HG02763 (cell line): Measurements from ENCODE around the gene CCN2.
"Not testable (repeated sequence)": the region's sequence is repeated elsewhere in the genome, so short reads cannot be mapped to it uniquely, and the experiment has no call there.

Source experiments
- ATAC-seq: cut with Tn5 transposase; IDR thresholded peaks from one replicate; pipeline ENCODE4 v1.9.1; 2021; ENCODE audit warnings: mild to moderate bottlenecking, moderate library complexity; ENCODE audit not compliant: unreplicated experiment

The CCN2 gene

DNA sequence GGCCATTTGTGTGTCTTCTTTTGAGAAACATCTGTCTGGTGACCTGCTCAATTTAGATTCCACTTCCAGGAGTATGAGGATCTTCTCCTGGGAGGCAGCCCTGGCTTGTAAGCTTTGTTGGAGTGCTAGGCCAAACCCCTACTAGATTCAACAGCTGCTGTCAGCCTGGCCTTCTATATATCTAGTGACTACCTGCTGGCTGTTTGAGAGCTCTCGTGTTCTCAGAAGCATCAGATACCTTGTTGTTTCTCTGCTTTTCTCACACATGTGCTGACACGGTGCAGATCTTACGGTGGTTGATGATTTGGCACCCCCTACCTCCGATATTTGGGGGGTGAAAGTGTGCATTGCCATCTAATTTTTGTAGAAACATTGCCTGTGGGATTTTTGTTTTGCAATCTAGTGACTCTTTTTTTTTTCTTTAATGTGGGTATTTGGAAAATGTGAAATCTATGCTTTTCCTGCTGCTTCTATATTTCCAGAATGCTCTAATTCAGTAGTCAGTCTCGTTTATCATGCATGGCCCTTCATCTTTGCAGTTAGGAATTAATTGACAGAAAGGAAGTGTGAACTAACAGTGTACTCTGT lies 4.7 kb downstream of the CCN2 start:
- no peak for ATAC-seq

DNA sequence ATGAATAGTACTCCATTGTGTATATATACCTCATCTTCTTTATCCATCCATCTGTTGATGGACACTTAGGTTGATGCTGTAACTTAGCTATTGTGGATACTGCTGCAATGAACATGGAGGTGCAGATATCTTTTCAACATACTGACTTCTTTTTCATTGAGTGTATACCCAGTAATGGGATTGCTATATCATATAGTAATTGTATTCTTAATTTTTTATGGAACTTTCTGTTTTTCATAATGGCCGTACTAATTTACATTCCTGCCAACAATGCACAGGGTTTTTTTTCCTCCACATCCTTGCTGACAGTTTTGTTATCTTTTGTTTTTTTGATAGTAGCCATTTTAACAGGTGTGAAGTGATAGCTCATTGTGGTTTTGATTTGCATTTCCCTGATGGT lies 5.2 kb downstream of the CCN2 start:
- ATAC-seq, result no peak

DNA sequence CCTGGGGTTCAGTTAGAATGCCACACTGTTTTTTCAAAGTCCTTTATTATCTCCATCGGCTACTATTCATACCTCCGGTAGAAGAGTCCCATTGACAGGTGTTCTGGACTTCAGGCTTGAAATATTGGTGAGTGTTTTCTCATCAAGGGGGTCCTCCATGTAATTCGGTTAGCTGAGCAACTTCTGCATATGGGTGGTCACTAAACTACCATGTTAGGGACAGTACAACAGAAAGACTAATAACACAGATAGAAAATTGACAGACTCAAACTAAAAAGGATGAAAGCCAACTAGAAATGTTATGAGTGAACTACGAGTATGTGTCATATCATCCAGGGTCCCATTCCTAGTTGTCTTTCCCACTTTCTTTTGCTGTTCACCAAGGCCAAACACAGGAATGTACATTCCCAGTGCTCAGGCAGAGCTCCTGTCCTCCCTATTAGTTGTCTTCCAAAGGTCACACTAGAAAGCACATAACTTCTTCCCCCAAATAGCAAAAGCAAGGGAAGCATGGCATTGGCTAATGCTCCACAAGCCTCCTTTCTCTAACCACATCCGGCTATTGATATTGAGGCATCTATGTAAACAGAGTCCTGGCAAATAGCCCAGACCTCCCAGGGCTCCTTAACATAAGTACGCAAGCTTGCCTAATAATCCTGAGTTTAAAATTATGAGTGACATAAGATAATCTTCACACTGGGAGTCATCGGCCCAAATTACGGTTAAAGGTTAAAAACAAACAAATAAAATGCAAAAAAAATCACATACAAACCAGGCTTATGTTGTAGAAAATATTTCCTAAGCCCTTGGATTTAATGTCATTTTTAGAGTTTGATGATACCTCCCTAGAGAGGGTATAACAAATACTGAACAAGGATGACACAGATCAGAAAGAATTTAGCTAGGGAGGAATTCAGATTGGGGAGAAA lies 13.2 kb downstream of the CCN2 start:
- no peak for ATAC-seq

DNA sequence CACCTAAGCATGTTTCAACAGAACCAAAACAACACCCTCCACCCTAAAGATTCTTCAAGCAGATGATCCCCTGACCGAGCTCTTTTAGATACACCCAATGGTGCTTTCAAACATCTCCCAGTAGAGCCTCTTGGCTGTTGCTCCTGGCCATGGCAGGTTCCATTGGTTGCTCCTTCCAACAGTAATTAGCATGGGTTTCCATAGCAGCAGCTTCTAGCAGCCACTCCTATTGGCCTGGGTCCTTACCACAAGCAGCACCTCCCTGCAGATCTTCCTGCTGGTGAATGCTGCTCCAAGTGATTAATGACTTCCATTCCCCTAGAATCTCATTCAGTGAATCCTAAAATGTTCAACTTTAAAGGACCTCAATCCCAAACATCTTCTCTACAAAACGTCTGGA lies 13.9 kb downstream of the CCN2 start:
- no peak for ATAC-seq

DNA sequence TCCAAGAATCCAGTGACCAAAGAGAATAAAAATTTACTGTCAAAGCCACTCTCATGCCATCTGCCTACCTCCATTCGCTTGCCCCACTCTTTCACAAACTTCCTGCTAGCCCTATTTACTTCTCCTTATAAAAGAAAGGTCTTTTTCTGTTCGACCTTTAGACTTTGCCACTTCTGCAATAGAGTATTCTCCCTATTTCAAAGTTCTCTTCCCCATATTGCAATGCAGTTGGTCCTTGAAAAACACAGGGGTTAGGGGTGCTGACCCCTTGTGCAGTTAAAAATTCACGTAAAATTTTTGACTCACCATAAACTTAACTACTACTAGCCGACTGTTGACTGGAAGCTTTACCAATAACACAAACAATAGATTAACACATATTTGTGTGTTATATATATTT lies 15.0 kb downstream of the CCN2 start:
- ATAC-seq, result no peak

DNA sequence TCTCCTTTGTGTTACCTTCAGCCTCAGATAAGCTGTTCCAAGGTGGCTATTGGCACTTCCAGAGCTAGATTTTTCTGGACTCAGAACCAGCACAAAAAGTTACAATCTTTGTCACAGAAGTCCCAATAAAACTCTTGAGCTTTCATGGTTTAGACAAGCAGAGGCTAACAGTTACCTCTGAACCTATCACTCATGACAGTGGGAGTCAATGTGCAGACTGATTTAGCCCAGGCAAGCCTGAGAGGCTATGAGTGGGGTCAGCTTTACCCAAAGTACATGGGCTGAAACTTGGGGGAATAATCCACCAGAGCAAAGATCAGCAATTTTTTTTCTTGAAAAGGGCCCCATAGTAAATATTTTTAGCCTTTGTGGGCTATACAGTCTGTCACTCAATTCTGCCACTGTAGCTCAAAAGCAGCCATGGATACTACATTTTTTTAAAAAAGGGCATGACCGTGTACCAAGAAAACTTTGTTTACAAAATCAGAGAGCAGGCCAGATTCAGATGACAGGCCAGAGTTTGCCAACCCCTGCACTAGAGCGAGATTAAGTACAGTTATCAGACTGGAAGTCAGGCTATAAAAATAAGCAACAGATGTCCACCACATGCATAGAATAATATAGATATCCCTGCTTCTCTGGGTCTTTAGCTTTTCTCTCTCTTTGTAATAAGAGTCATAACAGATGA lies 20.0 kb downstream of the CCN2 start:
- no peak for ATAC-seq

DNA sequence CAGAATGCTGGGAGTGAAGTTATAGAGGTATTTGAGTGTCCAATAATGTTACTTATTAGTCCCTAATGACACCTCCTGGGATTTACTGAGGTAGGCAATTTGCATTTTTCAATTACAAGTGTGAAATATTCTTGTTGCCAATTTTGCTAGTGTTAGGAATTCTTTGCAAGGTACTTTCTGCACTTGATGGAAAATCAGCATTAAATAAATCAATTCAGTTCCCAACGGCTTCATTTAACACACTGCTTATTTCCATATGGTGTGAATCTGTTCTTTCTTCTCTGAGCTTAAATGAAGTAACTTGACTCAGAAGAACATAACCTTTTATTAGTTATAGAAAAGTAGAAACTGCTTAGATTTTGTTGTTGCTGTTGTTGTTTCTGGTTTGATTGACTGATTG lies 21.2 kb downstream of the CCN2 start:
- no peak for ATAC-seq

DNA sequence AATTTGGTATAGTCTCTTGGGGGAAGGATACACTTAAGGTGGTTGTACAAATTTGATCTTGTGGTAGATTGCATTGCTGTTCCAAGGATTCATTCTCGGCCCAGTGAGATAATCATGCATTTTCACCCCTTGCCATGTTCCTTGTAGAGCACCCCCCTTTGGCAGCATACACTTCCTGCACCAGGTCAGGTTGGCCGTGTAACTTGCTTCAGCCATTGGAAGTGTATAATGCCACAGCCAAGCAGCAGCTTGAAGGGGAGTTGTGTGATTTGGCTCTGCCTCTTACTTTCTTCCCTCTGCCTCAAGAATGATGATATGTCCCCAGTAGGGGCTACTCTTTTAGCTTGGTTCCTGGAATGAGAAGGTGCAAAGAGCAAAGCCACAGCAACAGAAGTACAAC lies 21.9 kb downstream of the CCN2 start:
- ATAC-seq, result no peak

DNA sequence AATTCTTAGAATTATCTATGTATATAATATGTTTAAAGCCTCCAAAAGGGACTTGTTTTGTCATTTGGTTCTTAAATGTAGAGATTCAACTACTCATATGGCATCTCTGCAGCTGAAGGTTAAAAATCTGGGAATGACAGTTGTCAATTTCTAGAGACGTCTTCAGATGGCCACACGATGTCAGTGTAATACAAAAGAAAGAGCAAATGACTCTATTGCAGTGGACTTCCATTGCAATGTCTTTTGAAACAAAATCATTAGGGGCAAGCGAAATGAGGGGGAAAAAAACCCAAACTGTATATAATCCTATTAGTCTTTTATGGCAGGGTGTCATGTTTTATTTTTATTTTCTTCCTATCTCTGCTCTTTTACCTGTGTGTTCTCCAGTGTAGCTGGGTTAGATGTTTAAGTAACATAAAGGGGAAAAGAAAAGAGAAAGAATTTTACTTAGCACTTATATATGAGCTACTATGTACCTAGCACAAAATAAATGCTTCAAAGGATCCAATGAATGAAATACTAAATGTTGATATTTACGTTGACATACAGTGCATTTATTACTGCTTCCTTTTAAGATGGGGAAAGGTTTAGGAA lies 26.2 kb downstream of the CCN2 start:
- no peak for ATAC-seq

DNA sequence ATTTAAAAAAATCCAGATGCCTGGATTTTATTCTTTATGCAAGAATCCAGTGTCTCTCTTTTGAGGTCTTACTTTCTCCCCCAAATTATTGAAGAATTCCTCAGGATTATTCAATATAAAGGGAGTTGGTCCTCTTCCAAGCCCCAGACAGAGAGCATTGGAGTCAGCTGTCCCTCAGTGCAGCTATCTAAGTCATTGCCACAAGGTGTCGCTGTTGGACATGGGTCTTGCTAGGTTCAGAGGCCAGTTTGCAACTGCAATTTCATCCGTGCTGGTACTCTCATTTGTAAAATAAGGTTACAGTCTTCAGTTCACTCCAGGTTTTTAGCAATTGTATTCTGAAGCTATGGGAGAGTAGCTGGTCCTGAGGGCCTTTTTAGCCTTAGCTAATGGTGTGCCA lies 27.8 kb downstream of the CCN2 start:
- ATAC-seq, result no peak

DNA sequence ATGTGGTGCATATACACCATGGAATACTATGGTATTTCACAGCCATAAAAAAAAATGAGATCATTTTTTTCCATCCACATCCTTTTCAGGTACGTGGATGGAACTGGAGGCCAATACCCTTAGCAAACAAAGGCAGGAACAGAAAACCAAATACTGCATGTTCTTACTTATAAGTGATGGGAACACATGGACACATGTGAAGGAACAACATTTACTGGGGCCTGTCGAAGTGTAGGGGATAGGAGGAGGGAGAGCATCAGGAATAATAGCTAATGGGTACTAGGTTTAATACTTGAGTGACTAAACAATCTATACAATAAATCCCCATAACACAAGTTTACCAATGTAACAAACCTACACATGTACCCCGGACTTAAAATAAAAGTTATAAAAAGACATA lies 30.5 kb downstream of the CCN2 start:
- ATAC-seq, result no peak

DNA sequence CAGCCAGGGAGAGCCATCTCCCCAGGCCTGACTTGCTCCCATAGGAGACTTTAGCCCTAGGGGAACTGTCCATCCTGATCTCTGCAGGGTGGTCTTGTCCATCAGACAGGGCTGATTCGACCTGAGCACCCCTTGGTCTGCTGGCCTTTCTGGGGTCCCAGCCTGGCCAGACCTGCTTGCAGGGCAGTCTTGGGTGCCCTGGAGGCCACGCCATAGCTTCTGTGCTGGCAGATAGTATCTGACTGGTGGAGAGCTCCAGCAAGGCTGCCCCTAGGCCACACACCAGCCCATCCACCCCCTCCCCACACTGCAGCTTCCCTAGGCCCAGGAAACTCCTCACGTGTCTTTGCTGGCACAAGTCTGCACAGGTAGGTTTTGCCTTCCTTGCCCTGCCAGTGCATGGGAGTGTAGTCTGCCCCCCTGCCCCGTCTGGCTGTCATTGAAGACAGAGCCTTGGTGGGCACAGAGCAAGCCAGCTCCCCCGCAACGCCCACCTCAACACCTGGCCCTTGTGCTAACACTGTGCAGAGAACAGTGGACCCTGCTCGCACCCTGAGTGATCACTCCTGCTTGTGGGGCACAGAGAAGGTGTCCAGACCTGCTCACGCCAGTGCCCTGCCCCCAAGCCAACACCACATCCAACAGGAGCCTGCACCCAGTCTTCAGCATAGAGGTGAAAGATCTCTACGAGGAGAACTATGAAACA lies 32.4 kb downstream of the CCN2 start:
- no peak for ATAC-seq

DNA sequence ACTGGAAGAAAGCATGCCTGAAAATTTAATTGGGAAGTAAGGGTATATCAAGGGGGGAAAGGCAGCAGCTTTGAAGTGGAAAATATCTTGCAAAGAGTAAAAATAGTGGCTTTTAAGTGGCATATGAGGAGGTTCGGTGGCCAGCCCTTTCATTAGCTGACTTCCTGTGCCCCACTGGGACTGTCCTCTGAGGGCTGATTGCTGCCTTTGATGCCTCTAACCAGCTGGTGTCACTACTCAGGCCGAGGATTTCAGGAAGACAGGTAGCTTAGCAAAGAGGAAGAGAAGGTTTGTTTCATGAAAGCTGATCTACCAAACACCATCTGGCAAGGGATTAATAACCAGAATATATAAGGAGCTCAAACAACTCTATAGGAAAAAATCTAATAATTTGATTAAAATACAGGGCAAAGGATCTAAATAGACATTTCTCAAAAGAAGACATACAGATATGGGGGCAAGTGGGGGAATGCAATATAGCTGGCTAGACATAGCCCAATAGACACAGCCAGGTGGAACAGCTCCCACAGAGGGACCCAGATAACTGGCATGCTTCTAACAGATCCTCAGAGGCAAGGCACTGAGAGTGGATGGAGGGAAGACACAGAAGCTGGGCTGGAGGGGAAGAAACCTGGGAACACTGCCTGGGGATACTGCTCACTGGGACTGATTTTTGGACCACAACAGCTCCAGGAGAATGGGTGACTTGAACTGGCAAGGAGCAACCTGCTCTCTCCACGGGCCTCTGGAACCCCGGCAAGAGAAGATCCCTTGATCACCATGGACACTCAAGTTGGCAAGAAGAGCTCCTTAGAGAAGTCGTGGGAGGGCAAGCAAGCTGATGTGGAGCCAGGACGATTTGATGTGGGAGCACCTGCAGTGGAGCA lies 33.2 kb downstream of the CCN2 start:
- ATAC-seq, result no peak

DNA sequence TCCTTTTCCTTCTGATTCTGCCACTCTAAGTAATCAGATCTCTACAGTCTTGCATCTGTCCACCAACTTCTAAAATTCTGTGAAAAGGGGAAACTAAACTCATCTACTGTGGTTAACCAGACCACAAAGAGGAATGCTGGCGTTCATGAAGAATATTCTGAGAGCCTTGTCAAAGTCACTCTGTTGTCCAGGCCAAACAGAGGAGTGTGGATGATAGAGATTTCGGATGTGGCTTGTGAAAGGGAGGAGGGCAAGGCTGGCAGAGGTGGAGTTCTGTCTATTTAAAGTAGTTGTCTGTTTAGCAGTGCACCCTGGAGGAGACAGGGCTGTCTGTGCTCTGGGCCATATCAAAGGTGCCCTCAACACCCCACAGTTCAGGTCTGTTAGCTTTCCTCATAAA lies 33.9 kb downstream of the CCN2 start:
- no peak for ATAC-seq

DNA sequence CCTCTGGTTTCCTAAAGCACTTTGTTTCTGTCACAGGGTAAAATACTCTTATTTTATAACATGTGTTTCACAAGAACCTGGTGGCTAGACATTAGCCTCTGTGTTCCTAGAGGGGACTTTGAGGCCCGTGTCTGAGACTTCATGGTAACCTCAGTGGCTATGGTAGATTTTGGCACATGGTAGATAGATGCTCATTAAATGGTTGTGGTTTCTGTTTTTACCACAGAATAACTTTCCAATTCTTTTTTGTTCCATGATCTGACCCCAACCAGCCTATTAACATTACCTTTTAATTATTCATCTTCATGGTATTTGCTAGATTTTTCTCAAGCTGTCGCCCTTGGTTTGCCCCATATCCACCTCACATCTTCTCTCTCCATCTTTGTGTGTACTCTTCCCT lies 34.3 kb downstream of the CCN2 start:
- no peak for ATAC-seq

DNA sequence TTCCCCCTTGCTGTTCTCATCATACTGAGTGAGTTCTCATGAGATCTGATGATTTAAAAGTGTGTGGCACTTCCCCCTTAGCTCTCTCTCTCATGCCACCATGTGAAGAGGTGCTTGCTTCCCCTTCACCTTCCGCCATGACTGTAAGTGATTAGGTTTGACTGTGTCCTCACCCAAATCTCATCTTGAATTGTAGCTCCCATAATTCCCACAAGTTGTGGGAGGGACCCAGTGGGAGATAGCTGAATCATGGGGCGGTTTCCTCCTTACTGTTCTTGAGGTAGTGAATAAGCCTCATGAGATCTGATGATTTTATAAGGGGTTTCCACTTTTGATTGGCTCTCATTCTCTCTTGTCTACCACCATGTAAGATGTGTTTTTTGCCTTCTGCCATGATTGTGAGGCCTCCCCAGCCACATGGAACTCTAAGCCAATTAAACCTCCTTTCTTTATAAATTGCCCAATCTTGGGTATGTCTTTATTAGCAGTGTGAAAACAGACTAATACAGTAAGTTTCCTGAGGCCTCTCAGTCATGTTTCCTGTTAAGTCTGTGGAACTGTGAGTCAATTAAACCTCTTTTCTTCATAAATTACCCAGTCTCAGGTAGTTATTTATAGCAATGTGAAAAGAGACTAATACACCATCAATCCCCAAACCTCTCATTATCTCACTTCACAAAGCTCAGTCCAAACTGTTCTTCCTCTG lies 34.9 kb downstream of the CCN2 start:
- ATAC-seq, result not testable (repeated sequence)

DNA sequence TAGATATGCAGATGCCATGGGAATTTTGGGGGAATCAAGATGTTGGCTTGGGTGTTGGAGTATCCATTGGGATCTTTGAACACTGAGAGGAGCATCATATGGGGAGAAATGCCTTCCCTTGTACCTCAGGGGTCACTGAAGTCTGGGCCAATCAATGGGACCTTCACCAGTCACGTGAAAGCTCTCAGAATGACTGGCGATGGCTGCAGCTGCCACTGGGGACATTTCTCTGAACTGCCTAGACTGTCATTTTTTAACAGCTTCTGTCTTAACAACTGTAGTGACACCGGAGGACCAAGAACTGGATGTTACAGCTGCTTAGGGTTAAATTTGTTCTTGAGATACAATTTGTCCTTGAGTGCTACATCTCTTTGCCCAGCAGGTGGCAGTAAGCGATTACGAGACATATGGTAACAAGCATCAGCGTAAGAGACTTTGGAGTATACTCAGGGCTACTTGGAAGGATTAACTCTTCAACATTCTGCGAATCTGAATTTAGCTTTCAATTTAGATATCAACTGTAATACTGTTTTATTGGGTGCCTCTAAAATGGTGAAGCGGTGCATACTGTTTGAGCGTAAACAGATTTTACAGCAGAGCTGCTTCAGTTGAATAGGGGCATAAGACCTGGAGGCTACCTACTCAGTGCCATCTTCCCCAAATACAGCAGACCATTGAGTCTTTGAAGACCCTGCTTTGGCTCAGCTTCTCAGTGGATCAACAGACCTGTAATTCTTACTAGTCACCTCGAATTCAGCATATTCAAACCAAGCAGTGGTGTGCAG lies 36.0 kb downstream of the CCN2 start:
- ATAC-seq, result peak; percentile 73

DNA sequence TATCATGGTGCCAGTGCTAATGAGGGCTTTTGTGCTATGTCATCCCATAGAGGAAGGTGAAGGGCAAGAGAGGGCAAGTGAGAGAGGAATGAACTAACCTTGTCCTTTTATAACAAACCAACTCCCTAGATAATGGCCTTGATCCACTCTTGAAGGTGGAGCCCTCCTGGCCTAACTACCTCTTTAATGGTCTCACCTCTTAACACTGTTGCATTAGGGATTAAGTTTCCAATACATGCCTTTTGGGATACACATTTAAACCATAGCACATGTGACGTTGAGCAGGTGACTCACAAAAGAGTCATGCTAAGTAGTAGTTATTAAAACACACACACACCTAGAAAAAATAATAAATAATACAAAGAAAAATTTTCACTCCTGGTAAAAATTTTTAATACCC lies 36.9 kb downstream of the CCN2 start:
- ATAC-seq, result no peak

DNA sequence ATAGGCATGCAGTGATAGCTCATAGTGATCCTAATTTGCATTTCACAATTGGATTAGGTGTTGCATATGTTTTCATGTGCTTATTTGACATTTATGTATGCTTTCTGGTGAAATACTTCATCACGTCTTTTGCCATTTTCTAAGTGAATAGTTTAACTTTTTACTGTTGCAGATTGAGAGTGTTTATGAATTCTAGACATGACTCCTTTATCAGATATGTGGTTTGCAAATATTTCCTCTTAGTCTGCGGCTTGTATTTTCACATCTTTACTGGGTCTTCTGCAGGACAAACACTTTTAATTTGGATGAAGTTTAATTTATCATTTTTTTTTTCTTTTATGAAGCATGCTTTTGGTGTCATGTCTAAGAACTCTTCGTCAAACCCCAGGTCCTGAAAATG lies 39.2 kb downstream of the CCN2 start:
- ATAC-seq, result no peak
